ENCODE data around the gene TRIM9. TPM values are rescaled to one million over a fixed set of nuclear protein-coding genes. Genes with fewer than 3 reads are reported as not detected.

TRIM9 gene
- total RNA-seq, 1 donor from 2014 or later = 1.3 TPM

DNA sequence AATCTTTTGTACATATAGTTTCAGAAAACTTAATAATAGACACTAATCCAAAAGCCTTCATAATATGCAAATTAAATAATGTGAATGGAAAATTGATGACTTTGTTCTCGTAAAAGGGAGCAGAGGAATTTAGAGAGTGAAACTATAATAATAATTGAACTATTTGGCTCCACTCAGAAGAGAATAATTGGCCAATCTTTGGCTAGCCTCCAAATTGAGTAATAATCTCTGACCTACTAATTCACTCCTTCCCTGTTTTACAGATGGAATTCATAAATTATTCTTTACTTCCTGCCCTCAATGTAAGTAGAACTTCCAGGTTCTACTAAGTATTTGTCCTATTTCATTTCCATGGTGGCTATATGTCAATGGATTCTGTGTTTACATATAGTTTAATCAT, 15.8 kb downstream of the TRIM9 start:
- DNase-seq (ENCODE audit: low spot score) = no peak
- Mint-ChIP-seq H3K27me3 (ENCODE audit: insufficient read depth, low read depth) (no peaks in the 10 kb centered on the region), H3K4me3 (no peak overlapping the region), H3K27ac (no peak overlapping the region), H3K9me3 (no peaks in the 10 kb centered on the region), H3K4me1 (peaks cover 2% of the 10 kb centered on the region), H3K36me3 (no peaks in the 10 kb centered on the region)
- no peaks in the 10 kb centered on the region for H4K20me1 ChIP-seq (ENCODE audit: low read depth)
- no peaks in the 10 kb centered on the region for H3F3A ChIP-seq (ENCODE audit: low read depth)
- H3K79me2 ChIP-seq (ENCODE audit: low read depth) = no peaks in the 10 kb centered on the region
- H3K4me1 ChIP-seq = no peaks in the 10 kb centered on the region
- H3K9ac ChIP-seq = no peak overlapping the region
- no peak overlapping the region for H3K4me3 ChIP-seq
- no peak overlapping the region for H3K27ac ChIP-seq
- TF ChIP-seq EZH2phosphoT487 (IDR thresholded peaks at IDR 0.05) (no peak), CTCF (IDR thresholded peaks at IDR 0.05) (no peak), EZH2 (IDR thresholded peaks at IDR 0.05) (no peak)
- no peak overlapping the region for H3K4me2 ChIP-seq
- H2AFZ ChIP-seq (replicated peaks) = no peak overlapping the region
- H3K36me3 ChIP-seq = no peaks in the 10 kb centered on the region
- H3K27me3 ChIP-seq = no peaks in the 10 kb centered on the region
- no peaks in the 10 kb centered on the region for H3K9me3 ChIP-seq (ENCODE audit: low read depth)

- H2AFZ ChIP-seq (replicated peaks) = no peak overlapping the region
- H3K27me3 ChIP-seq = no peaks in the 10 kb centered on the region
- no peaks in the 10 kb centered on the region for H3K36me3 Mint-ChIP-seq
- H3K4me1 ChIP-seq = no peaks in the 10 kb centered on the region
- no peak overlapping the region for H3K9ac ChIP-seq
- peaks cover 5% of the 10 kb centered on the region for H3K9me3 Mint-ChIP-seq
- no peaks in the 10 kb centered on the region for H3K79me2 ChIP-seq (ENCODE audit: low read depth)
- H3K4me3 ChIP-seq = no peak overlapping the region
- peaks cover 2% of the 10 kb centered on the region for H3K4me1 Mint-ChIP-seq
- DNase-seq (ENCODE audit: low spot score) = no peak
- no peaks in the 10 kb centered on the region for H3K36me3 ChIP-seq
- no peaks in the 10 kb centered on the region for H3F3A ChIP-seq (ENCODE audit: low read depth)
- H3K27ac Mint-ChIP-seq = no peak overlapping the region
- no peaks in the 10 kb centered on the region for H3K27me3 Mint-ChIP-seq (ENCODE audit: insufficient read depth, low read depth)
- H3K27ac ChIP-seq = no peak overlapping the region
- TF ChIP-seq EZH2 (IDR thresholded peaks at IDR 0.05) (no peak), CTCF (IDR thresholded peaks at IDR 0.05) (no peak), EZH2phosphoT487 (IDR thresholded peaks at IDR 0.05) (no peak)
- H3K9me3 ChIP-seq (ENCODE audit: low read depth) = no peaks in the 10 kb centered on the region
- H3K4me2 ChIP-seq = no peak overlapping the region
- no peak overlapping the region for H3K4me3 Mint-ChIP-seq
- H4K20me1 ChIP-seq (ENCODE audit: low read depth) = no peaks in the 10 kb centered on the region
Observed at GRCh38 chr14:51074701-51075385, 20.1 kb downstream of the TRIM9 start.

DNA sequence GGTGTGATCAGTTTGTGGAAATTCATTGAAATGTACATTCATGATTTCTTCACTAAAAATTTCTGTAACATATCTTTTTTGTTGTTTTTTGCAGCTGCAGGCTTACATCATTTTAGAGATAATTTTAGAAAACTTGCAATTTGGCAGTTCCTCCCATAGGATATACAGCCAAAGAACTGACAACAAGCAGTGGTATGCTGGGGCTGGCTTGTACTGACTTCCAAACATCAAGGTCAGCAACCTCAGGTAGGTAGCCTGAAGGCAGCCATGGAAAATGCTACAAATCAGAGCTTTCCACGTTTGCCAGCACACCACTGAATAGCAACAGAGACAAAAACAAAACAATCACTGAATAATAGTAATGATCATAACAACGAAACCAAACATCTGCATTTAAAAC, 21.2 kb downstream of the TRIM9 start:
- Histone ChIP-seq H3K4me1 (no peaks in the 10 kb centered on the region), H3K27me3 (no peaks in the 10 kb centered on the region), H3K36me3 (no peaks in the 10 kb centered on the region), H3K79me2 (ENCODE audit: low read depth) (no peaks in the 10 kb centered on the region), H3F3A (ENCODE audit: low read depth) (no peaks in the 10 kb centered on the region), H3K9ac (no peak overlapping the region), H2AFZ (replicated peaks) (no peak overlapping the region), H3K4me3 (no peak overlapping the region), H4K20me1 (ENCODE audit: low read depth) (no peaks in the 10 kb centered on the region), H3K27ac (no peak overlapping the region), H3K9me3 (ENCODE audit: low read depth) (no peaks in the 10 kb centered on the region), H3K4me2 (no peak overlapping the region)
- H3K36me3 Mint-ChIP-seq = no peaks in the 10 kb centered on the region
- peaks cover 9% of the 10 kb centered on the region for H3K9me3 Mint-ChIP-seq
- no peak overlapping the region for H3K27ac Mint-ChIP-seq
- no peak overlapping the region for H3K4me3 Mint-ChIP-seq
- no peak for DNase-seq (ENCODE audit: low spot score)
- no peak for TF ChIP-seq CTCF (IDR thresholded peaks at IDR 0.05)
- no peak for TF ChIP-seq EZH2 (IDR thresholded peaks at IDR 0.05)
- no peak for TF ChIP-seq EZH2phosphoT487 (IDR thresholded peaks at IDR 0.05)
- H3K27me3 Mint-ChIP-seq (ENCODE audit: insufficient read depth, low read depth) = no peaks in the 10 kb centered on the region
- peaks cover 2% of the 10 kb centered on the region for H3K4me1 Mint-ChIP-seq

Measured in neural progenitor cell (in vitro differentiated cells).